Measurements from ENCODE around the gene ASCC2. TPM values are rescaled to one million over a fixed set of nuclear protein-coding genes. Genes with fewer than 3 reads are reported as not detected.
A peak's percentile ranks its signal among the peaks of the same experiment; 100 is the strongest.

Gene ASCC2
- total and polyA plus RNA-seq, 4 donors = 34.6 to 43.7 (median 38.7) TPM

DNA sequence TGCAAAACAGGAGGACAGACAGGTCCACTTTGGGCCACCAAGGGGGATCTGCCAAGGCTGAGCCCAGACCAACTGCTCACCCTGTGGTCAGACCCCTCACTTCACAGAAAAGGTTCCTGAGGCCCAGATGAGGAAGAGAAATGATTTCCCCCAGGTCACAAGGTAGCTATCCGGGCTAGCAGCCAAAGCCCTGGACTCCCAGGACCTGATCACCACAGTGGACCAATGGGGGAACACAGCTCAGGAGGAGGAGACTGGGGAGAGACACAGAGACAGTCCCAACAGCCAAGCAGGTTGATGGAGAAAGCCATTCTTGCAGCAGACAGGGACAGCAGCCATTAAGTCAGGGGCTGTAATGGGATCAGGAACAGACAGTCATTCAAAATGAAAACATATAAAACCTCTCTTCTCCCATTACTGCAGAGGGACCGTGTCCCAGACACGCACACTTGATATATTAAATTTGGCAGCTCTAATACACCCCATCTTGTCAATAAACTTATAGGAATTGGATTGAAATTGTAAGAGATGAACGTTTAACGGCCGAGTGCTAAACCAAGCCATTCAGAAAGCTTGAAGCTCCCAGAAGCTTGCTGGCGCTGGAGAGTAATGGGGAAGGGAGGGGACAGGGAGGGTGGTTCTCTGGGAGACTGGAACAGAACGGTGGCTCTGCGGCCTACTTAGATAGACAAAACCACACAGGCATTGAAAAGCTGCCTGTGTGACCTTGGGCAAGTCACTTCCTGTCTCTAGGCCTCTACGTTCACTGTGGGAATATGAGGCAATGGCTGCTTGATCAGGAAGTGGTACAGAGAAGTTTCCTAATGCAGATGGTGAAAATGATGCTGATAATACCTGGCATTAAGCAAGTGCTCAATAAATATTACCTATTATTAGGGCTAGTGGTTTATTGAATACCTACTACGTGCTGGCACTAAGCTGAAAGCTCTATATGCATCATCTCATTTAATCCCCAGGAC lies 87.2 kb downstream of the ASCC2 start:
- TF ChIP-seq YY1 (IDR thresholded peaks at IDR 0.05) (peak; percentile 57), GABPA (IDR thresholded peaks at IDR 0.05 in 1 of 2, conservative IDR thresholded peaks at IDR 0.05 in 1 of 2) (no peak), HNF4A (conservative IDR thresholded peaks at IDR 0.05) (peak; percentile 13 to 17), RAD21 (IDR thresholded peaks at IDR 0.05) (peak in 1 of 2 donors; percentile 37)
- TF ChIP-seq, protein P1, sequence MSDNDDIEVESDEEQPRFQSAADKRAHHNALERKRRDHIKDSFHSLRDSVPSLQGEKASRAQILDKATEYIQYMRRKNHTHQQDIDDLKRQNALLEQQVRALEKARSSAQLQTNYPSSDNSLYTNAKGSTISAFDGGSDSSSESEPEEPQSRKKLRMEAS (IDR thresholded peaks at IDR 0.05) = no peak
- H3K27ac ChIP-seq (ENCODE audit: low read depth in 1 of 2, low read length in 2 of 2) = peak overlapping the region in 1 of 2 donors; percentile 59
- no peaks in the 10 kb centered on the region for H3K9me3 ChIP-seq (ENCODE audit: control insufficient read depth in 4 of 4, low read length in 3 of 4)
- peaks cover 0 to 8% (median 2%) of the 10 kb centered on the region in 4 donors for H3K4me1 ChIP-seq (ENCODE audit: control insufficient read depth in 4 of 4, insufficient read depth in 4 of 4, low read length in 3 of 4)
- no peaks in the 10 kb centered on the region for H3K27me3 ChIP-seq (ENCODE audit: control insufficient read depth in 4 of 4, insufficient read depth in 4 of 4, low read length in 3 of 4)
- 82% methylated on average over 11 of the region's 11 CpGs for WGBS
- no peak overlapping the region for H3K9ac ChIP-seq (ENCODE audit: low read depth in 1 of 2, low read length in 2 of 2)
- peaks cover 3 to 25% (median 9%) of the 10 kb centered on the region in 4 donors for H3K36me3 ChIP-seq (ENCODE audit: control insufficient read depth in 4 of 4, insufficient read depth in 3 of 4, low read depth in 1 of 4, low read length in 3 of 4)
- no peak overlapping the region for H3K4me3 ChIP-seq (ENCODE audit: low read depth in 1 of 3, low read length in 3 of 3)
- no peak for DNase-seq (ENCODE audit: low spot score)

DNA sequence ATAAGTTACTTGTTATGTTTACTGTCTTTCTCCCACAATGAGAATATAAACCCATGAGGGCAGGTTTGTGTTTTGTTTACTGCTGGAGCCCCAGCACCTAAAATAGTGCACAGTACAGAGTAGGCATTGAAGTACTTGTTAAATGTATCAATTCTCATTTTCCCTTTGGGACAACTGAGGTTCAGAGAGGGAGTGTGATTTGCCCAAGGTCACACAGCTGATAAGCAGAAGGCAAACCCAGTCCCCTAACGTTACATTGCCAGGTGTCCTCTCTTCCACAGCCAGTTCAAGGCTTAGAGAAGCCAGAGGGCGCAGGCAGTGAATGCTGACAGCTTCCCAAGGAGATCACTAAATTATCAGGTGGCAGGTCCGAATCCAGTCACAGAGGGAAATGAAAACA lies 88.0 kb downstream of the ASCC2 start:
- H3K36me3 ChIP-seq (ENCODE audit: control insufficient read depth in 4 of 4, insufficient read depth in 3 of 4, low read depth in 1 of 4, low read length in 3 of 4) = peaks cover 3 to 31% (median 9%) of the 10 kb centered on the region in 4 donors
- peaks cover 0 to 8% (median 2%) of the 10 kb centered on the region in 4 donors for H3K4me1 ChIP-seq (ENCODE audit: control insufficient read depth in 4 of 4, insufficient read depth in 4 of 4, low read length in 3 of 4)
- no peaks in the 10 kb centered on the region for H3K9me3 ChIP-seq (ENCODE audit: control insufficient read depth in 4 of 4, low read length in 3 of 4)
- WGBS = 92% methylated on average over 3 of the region's 3 CpGs
- no peaks in the 10 kb centered on the region for H3K27me3 ChIP-seq (ENCODE audit: control insufficient read depth in 4 of 4, insufficient read depth in 4 of 4, low read length in 3 of 4)
- DNase-seq (ENCODE audit: low spot score) = no peak
- H3K27ac ChIP-seq (ENCODE audit: low read depth in 1 of 2, low read length in 2 of 2) = no peak overlapping the region
- H3K4me3 ChIP-seq (ENCODE audit: low read depth in 1 of 3, low read length in 3 of 3) = no peak overlapping the region
- no peak overlapping the region for H3K9ac ChIP-seq (ENCODE audit: low read depth in 1 of 2, low read length in 2 of 2)
- TF ChIP-seq, protein P1 (IDR thresholded peaks at IDR 0.05) = no peak
- TF ChIP-seq, protein P2, sequence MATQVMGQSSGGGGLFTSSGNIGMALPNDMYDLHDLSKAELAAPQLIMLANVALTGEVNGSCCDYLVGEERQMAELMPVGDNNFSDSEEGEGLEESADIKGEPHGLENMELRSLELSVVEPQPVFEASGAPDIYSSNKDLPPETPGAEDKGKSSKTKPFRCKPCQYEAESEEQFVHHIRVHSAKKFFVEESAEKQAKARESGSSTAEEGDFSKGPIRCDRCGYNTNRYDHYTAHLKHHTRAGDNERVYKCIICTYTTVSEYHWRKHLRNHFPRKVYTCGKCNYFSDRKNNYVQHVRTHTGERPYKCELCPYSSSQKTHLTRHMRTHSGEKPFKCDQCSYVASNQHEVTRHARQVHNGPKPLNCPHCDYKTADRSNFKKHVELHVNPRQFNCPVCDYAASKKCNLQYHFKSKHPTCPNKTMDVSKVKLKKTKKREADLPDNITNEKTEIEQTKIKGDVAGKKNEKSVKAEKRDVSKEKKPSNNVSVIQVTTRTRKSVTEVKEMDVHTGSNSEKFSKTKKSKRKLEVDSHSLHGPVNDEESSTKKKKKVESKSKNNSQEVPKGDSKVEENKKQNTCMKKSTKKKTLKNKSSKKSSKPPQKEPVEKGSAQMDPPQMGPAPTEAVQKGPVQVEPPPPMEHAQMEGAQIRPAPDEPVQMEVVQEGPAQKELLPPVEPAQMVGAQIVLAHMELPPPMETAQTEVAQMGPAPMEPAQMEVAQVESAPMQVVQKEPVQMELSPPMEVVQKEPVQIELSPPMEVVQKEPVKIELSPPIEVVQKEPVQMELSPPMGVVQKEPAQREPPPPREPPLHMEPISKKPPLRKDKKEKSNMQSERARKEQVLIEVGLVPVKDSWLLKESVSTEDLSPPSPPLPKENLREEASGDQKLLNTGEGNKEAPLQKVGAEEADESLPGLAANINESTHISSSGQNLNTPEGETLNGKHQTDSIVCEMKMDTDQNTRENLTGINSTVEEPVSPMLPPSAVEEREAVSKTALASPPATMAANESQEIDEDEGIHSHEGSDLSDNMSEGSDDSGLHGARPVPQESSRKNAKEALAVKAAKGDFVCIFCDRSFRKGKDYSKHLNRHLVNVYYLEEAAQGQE (IDR thresholded peaks at IDR 0.05) = no peak
- no peak for TF ChIP-seq FOXA2 (IDR thresholded peaks at IDR 0.05)
- TF ChIP-seq HNF4A (conservative IDR thresholded peaks at IDR 0.05) = no peak
- TF ChIP-seq ATF3 (IDR thresholded peaks at IDR 0.05) = no peak
- no peak for TF ChIP-seq NR2F2 (IDR thresholded peaks at IDR 0.05)
- TF ChIP-seq JUND (IDR thresholded peaks at IDR 0.05) = no peak
- no peak for TF ChIP-seq GABPA (IDR thresholded peaks at IDR 0.05 in 1 of 2, conservative IDR thresholded peaks at IDR 0.05 in 1 of 2)
